OCI-M2 (cell line): Measurements from ENCODE around the gene CHKA.

ENCODE experiments used
- DNase-seq: peaks from one replicate; lab custom pipeline; 2025; ENCODE audit not compliant: unreplicated experiment; lab: John Stamatoyannopoulos, UW

The CHKA gene

DNA sequence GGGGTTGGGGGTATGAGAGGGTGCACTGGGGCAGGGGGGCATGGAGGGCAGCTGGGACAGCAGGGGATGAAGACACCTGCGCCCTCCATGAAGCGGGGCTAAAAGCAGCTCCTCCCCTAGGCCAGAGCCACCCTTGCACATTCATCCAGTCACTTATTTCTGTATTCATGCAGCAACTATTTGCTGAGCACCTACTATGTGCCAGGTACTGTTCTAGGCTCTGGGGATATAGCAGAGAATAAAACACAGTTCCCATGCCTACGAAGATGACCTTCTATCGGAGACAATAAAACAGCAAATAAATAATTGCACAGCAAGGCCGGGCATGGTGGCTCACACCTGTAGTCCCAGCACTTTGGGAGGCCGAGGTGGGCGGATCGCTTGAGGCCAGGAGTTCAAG is 105.7 kb downstream of the CHKA start:
- no peak for DNase-seq

DNA sequence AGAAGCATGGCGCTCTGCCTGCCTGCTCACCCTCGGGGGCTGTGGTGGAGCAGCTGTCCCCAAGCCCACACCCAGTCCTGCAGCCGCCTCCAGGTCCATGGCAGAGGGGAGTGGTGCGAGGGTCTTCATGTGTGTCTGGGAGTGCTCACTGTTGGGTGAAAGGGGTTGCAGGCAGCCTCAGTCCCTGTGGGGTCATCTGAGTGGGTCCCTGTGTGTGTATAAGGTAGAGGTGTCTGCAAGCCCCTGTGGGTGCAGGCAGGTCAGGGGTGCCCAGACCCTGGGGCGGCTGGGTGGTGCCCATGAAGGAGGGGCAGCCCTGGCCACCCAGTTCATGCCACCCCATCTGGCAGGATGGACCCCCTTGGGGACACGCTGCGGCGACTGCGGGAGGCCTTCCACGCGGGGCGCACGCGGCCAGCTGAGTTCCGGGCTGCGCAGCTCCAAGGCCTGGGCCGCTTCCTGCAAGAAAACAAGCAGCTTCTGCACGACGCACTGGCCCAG is 106.2 kb downstream of the CHKA start:
- no peak for DNase-seq

DNA sequence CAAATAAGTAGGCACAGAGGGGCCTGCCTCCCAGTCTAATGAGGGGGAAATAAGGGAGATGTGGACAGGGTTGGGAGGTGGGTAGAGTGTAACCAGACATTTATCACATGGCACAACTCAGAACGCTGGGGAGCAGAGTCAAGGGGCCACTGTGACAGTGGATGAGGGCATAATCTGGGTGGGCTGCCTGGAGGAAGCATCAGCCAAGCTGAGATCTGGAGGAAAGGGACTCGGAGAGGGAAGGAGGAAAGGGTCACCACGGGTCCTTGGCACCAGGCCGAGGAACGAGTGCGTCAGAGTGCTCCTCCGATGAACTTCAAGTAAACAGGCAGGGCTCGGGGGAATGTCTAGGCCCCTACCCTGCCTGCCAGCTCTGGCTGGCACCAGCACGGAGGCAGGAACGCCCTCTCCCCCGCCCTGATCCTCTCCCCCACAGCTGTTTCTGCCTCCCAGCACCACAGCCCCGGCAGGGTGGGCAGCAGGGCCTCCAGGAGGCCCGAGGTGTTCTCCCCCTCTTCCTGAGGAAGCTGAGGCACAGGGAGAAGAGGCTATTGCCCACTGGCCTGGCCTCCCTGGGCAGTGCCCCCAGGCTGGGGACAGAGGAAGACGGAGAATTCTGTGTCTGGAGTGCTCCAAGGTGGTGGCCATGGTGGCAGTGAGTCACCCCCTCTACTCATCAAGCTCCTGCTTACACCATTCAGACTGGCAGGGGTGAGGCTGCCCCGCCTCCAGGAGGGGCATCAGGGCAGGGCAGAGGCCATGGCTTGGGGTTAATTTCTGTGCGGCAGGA is 106.8 kb downstream of the CHKA start:
- no peak for DNase-seq

DNA sequence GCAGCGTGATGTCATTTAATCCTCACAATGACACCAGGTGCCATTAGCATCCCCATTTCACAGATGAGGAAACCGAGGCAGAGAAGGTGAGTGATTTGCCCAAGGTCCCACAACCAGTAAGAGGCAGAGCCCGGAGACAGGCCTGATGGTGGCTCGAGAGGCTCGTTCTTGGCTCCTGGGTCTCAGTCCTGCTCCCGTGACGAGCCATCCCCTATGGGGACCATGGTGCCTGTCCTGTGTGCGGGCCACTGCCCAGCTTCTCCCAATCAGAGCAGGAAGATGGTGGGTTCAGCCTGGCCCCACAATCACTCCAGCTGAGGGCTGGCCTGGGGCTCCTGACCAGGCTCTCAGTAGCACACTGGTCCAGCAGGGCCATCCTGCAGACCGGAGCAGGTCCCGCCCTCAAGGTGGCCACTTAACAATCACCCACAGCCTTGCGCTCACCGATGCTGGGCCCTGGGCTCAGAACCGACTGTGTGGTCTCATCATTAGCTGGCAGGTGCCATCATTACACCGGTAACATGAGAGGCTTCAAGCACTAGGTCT is 107.5 kb downstream of the CHKA start:
- no peak for DNase-seq

DNA sequence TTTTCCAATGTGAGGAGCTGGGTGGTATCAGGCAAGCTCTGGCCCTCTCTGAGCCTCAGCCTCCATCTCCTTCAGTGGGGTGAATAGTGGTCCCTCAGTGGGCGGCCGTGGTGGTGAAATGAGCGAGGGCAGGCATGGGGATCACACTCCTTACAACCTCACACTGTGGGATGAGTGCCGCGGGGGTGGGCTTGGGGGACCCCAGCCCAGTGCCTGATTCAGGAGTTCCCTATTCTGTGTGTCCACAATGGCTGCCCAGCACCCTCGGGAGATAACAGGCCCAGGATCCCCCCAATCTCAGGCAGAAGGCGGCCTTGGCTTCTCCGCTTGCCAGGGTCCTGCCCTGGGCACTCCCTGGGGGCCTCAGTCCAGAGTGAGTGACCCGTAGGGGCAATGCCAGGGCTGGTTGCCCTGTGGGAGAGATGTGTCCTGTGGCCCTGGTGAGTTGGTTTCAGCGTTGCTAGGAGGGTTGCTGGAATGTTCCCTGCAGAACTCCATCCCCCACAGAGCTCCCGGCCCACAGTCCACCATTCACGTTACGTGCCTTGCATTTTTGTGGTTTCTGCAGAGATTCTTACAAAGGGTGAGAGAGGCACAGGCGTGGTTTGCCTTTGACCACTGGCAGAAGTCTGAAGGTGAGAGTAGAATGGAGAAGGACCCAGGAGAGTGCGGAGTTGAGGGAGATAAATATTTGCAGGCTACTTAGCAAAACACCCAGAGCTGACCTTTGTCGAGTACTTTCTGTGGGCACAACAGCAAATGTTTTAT is 108.2 kb downstream of the CHKA start:
- no peak for DNase-seq

DNA sequence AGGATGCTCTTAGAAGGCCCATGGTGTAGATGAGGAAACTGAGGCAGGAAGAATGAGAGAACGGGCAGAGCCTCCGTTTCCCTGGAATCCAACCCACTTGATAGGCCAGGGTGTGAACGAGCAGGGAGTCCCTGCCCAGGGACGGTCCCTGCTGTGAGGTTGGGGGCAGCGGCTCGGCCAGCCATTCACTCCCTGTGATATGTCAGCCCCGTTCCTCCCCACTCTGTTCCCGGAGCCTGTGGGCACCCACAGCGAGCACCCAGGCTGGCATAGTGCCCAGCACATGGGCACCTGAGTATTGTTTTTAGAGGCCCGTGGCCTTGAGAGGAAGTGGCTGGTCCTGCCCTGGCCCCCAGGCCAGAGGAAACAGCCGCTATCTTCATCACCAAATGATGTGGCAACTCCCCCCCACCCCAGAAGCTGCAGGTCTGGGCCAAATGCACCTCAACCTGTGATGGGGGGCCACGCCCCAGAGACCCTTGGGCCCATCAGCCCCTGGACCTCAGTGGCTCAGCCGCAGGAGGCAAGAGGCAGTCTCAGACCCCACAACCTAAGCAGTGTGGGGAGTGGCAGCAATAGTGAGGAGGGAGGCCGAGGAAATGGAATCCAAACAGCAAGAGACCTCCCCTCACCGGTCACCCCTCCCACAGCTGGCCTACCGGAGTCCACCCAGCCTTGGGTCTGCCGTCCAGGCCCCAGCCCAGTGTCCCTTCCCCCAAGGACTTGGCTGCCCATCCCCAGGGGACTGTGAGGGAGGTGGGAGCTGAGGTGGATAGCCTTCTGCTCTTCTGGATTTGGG is 108.9 kb downstream of the CHKA start:
- DNase-seq: no peak

DNA sequence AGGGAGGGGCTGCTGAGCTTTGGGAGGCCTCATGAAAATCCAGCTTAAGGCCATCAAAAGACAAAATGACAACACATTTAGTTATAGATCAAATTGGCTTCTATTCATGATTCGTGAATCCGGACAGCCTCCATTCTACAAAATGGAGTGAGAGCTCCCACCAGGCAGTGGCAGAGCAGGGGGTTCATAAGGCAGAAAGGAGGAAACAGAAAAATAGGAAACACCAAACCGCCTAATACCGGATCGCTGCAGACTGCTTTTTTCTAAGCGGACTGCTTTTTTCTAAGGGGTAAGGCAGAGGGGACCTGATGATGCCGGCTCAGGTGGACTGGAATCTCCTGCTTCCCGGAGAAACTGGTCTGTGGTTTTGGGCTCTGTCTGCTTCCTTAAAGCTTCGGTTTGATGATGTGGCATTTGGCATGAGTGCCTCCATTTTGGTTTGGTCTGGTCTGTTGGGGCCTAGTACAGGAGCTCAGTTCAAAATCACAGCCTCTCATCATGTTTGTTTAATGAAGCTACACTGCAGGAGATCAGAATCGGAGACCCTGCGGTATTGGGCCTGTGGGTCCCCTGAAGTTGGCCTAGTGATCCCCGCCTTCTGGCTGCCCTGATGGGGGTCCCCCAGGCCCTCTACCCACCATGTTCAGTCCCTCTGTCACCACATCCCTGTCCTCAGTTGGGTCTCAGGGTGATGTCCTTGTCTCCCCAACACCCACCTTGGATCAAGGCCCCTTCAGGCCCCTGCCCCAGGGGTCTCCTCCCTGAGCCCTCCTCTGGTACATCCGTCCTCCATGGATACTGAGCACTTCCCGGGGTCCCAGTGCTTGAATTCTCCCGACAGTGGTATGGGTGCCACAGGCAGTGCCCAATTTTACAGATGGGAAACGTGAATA is 109.9 kb downstream of the CHKA start:
- DNase-seq: no peak

DNA sequence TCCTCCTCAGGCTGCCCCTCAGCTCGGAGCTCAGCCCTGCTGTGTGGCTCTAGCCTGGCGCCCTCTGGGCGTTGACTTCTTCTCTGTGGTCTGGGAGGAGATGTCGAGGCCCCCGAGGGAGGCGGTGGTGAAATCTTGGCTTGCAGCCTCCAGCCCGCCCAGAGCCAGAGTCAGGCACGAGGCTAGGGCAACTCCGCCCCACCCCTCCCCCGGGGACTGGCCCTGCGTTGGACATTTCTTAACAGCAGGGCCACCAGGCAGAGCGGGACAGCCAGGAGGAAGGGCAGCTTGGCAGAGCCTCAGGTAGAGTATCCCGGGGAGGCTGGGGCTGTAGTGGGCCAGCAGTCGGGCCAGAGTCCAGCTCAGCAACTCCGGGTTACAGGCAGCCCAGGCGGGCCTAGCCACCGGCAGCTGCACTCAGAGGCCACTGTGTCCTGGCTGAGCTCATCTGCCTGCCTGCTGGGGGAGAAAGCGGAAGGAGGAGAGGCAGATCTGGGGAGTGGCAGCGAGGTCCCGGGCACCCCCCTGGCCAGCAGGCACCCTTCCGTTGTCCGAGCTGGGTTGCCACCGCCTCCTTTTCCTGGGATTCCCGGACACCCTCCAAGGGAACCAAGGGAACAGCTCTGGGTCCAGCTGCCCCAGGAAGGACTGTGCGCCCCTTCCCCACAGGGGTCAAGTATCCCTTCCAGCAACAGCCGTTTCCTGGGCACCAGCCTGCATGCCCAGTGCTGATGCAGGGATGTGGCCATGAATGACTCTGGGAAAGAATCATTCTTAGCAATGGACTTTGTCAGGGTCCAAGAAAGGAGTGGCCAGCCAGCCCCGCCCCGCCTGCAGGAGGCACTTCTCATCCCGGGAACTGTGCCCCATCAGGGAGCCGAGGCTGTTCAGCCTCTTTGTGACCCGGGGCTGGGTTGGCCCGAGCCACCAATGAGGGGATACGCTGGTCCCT is 110.8 kb downstream of the CHKA start, which contains the start of gene ALDH3B1:
Gene ALDH3B1 (plus strand): TSS at position 238 of the 952 bp plus-strand sequence. CDS start 4,971 bp downstream, outside the sequence.
- DNase-seq: peak; percentile 21

DNA sequence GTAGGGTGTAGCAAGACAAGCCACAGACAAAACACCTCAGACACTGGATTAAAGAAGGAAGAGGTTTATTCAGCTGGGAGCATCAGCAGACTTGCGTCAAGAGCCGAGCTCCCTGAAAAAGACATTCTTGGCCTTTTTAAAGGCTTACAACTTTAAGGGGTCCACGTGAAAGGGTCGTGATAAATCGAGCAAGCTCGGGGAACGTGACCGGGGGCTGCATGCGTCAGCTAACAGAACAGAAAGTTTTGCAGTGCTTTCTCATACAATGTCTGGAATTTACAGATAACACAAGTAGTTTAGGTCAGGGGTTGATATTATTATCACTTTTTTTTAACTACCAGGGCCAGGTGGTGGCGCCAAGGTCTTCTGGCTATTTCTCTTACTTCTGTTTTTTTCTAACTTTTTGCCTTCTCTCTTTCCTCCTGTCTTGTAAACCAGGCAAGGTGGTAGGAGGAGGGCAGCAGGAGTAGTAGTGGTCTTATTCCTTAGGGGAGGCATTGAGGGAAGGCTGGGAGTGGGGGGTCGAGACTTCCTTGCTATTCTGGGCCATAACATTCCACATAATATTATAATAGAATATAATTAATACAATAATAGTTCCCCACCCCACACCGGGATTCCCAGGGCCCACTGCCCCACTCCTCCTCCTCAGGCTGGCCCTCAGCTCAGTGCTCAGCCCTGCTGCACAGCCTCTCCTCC is 111.6 kb downstream of the CHKA start:
- DNase-seq: peak; percentile 62

DNA sequence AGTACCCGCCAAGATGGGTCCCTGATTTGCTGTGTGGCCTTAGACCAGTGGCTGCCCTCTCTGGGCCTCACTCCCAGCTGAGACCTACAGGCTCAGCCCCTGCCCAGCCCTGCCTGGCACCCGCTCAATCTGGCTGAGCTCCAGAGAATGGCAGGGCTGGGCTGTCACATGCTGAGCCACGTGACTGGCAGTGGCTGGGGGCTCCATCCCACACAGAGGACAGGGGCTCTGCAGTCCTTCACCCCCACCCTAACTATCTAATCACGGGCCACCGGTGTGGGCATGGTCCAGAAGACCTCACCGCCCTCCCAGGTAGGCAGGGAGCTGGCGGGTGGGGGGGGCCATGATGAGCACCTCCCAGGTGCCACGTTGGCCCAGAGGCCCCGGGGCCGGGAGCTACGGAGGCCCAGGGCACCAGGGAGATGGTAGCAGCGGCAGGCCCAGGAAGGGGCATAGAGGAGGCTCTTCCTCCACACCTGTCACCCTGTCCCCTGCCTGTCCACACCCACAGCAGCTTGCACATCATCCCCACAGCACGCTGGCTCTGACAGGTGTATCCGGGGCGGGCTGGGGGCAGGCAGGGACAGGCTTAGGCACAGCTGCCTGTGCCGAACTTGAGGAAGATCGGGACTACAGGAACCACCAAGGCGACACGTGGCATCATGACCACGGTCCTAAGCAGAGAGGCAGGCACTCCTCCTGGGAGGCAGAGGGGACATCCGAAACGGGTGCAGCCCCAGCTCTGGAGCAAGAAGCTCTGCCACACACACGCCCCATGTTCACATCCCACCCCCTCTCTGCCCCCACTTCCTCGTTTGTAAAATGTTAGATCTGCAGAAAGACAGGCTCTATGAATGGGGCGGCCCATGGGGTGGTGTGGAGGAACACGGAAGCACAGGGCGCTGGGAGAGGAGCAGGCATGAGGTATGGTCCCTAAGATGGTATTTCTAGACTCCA is 112.5 kb downstream of the CHKA start:
- no peak for DNase-seq

DNA sequence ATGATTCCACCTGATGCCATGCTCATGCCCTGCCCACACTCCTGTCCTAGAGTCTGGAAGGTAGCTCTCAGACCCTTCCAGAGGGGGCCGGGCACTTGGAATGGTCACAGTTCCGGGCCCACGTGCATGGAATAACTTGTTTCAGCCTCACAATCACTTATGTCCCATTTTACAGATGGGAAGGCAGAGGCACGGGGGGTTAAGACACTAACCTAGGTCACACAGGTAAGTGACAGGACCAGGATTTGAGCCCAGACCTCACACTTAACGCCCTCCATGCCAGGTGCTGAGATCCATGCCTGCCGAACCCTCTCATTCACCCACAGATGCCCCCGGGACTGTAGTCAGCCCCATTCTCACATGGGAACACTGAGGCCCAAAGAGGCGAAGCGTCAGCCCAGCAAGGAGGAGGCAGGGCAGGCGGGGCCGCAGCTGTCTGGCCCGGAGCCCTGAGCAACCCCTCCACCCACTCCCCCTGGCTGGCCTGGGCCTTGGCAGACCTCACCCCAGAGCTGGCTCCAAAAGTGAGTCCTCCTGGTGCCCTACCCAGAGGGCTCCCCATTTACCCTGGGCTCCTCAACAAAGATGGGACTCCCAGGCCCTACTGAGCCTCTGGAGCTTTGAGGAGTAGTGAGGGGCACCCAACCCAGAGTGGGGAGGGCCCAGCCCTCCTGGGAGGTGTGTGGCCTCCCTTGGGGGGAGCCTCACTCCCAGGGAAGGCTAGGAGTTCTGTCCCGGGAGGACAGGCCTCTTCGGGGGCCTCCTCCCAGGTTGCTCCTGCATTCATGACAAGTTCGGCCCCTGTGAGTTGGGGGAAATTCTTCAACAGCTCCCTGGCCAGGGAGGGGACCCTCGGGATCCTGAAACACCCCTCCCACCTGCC is 113.4 kb downstream of the CHKA start:
- no peak for DNase-seq

DNA sequence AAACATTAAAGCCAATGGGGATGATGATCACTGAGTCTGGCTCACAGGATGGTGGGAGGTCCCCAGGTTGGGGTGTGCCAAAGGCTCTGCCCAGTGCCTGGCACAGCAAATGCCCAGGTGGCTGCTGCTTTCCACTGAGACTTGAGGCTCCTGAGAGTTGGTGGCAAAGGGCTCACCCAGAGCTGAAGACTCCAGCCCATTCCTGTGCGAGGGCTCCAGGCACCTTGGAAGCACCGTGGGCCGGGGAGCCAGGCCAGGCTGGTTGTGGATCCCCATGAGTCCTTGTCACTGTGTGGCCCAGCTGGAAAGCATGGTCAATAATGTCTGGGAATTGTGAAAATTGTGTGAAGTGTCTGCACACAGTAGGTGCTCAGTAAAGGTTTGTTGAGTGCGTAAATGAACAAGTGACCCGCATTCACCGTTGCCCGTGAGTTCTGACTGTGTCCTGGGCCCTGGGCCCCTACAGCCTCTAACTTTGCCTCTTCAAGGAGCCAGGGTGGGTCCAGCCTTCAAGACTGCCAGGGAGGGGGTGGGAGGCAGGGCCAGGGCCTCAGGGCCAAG is 114.5 kb downstream of the CHKA start:
- no peak for DNase-seq

DNA sequence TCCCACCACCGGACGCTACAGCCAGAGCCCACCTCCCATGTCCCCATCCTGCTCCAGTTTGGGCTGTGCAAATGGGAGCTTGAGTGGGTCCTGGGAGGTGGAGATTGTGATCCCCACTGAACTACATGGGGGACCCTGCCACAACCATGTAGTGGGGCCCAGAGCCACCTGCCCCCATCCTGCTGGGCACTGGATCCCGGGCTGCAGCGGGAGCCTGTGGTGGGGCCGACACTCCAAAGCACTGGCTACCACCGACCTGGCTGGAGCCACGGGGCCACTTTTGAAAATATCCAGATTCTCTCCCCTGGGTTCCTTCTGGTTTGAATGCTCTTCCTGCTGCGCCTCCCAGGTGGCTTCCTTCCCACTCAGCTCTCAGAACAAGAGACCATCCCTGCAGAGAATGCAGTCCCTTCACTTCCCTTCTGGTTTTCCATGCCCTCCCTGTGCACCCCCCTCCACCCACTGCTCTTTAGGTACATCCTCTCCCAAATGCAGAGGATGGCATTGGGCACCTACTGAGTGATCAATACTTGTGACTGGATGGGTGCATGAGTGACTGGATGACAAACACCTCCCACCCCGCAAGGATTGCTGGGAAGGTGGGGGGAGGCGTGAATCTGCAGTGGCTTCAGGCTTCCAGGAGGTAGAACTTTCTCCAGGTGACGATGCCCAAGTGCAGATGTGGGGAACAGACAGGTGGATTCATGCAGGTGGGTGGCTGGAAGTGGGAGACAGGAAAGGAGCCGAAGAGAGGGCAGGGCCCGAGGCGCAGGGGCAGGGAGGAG is 116.4 kb downstream of the CHKA start:
- no peak for DNase-seq

DNA sequence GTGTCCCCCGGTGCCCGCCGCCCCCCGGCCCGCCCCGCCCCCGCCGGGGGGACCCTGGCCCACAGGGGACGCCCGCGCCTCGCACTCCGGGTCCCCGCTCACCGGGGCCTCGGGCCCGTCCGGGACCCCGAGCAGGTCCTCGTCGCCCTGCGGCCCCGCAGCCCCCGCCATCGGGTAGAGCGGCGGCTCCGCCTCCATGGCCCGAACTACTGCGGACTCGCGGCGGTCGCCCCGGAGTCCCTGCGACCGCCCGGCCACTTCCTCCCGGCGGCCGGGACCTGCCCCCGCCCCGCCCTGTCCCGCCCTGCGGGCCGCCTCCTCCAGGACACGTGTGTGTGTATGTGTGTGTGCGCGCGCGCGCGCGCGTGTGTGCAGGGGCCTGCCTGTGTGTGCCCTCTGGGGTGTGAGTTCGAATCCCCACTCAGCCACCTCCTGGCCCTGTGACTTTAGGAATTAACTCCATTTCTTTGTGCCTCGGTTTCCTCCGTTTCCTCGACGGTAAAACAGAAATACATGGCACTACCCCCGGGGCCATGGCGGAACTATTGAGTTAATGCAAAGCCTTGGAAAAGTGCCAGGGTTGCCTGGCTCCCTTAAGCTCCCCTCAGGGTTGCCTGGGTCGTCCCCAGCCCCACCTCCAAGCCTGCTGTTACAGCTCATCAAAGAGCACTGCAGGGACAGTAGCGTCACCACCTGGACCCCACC is 117.2 kb downstream of the CHKA start, which contains the start of gene UNC93B1:
Gene UNC93B1 (minus strand): TSS at position 252 of the 705 bp plus-strand sequence. CDS start 54 bp downstream, at position 198.
- DNase-seq: no peak
